DOHH2 (cell line): Measurements from ENCODE around the gene SLC25A1.

Source experiments
- CTCF ChIP-seq: fragments of 200-600 bp; sonication (generic); IDR thresholded peaks from one replicate; pipeline ENCODE4 v1.5.1; 2014; ENCODE audit warnings: antibody characterized with exemption, mild to moderate bottlenecking, low read depth, low read length; ENCODE audit not compliant: poor library complexity, severe bottlenecking
- EZH2phosphoT487 ChIP-seq: fragments of 200-600 bp; sonication (generic); IDR thresholded peaks from 2 replicates; pipeline ENCODE4 v1.6.1; 2017; ENCODE audit warnings: borderline replicate concordance, mild to moderate bottlenecking, antibody characterized with exemption, low read length, moderate library complexity, mixed read lengths

- TF ChIP-seq CTCF: no peak
- no peak for TF ChIP-seq EZH2phosphoT487
Observed at GRCh38 chr22:19201130-19201868, 22.8 kb upstream of the SLC25A1 start.
